Measurements from ENCODE around the gene KLHL13.

The KLHL13 gene

DNA sequence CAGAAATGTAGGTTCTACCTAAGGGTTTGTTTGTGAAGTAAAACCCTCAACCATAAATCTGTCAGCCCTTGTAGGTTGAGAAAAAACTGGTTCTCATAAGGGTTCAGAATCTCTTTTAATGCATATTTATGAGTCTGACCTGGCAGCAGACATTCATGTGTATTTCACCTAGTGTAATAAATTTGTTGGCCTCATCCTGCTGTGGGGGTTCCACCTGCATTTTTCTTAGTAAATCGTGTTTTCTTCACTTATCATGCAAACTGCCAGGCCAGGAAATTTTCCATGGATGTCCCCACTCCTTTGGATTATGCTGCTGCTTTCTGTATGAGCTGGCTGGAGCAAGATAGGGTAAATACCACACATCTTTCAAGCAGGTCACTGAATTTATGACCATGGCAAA lies 42.4 kb downstream of the KLHL13 start:
- no peaks in the 10 kb centered on the region for H3K9me3 ChIP-seq (ENCODE audit: control insufficient read depth, insufficient read depth, low read length)
- H3K79me2 ChIP-seq (ENCODE audit: control insufficient read depth, low read length): no peaks in the 10 kb centered on the region
- H3K4me1 ChIP-seq (ENCODE audit: control insufficient read depth, low read length): no peaks in the 10 kb centered on the region
- TF ChIP-seq, protein P1, sequence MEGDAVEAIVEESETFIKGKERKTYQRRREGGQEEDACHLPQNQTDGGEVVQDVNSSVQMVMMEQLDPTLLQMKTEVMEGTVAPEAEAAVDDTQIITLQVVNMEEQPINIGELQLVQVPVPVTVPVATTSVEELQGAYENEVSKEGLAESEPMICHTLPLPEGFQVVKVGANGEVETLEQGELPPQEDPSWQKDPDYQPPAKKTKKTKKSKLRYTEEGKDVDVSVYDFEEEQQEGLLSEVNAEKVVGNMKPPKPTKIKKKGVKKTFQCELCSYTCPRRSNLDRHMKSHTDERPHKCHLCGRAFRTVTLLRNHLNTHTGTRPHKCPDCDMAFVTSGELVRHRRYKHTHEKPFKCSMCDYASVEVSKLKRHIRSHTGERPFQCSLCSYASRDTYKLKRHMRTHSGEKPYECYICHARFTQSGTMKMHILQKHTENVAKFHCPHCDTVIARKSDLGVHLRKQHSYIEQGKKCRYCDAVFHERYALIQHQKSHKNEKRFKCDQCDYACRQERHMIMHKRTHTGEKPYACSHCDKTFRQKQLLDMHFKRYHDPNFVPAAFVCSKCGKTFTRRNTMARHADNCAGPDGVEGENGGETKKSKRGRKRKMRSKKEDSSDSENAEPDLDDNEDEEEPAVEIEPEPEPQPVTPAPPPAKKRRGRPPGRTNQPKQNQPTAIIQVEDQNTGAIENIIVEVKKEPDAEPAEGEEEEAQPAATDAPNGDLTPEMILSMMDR (IDR thresholded peaks at IDR 0.05; ENCODE audit: low read depth, low read length, poor library complexity, severe bottlenecking): no peak
- TF ChIP-seq EZH2phosphoT487 (IDR thresholded peaks at IDR 0.05; ENCODE audit: borderline replicate concordance, low read length): no peak
- no peak overlapping the region for H3K4me3 ChIP-seq (ENCODE audit: low read length)
- H3K4me2 ChIP-seq (ENCODE audit: low read length): no peak overlapping the region
- no peaks in the 10 kb centered on the region for H3K36me3 ChIP-seq (ENCODE audit: control insufficient read depth, low read length)
- no peaks in the 10 kb centered on the region for H3K27me3 ChIP-seq (ENCODE audit: control insufficient read depth, low read length)
- H3K9me2 ChIP-seq (replicated peaks; ENCODE audit: control insufficient read depth, low read length): no peaks in the 10 kb centered on the region
- H3K27ac ChIP-seq (ENCODE audit: low read depth, low read length): no peak overlapping the region
- H3F3A ChIP-seq (ENCODE audit: control insufficient read depth, insufficient read depth): no peaks in the 10 kb centered on the region
- no peaks in the 10 kb centered on the region for H4K20me1 ChIP-seq (ENCODE audit: control insufficient read depth, insufficient read depth, low read depth, low read length)

DNA sequence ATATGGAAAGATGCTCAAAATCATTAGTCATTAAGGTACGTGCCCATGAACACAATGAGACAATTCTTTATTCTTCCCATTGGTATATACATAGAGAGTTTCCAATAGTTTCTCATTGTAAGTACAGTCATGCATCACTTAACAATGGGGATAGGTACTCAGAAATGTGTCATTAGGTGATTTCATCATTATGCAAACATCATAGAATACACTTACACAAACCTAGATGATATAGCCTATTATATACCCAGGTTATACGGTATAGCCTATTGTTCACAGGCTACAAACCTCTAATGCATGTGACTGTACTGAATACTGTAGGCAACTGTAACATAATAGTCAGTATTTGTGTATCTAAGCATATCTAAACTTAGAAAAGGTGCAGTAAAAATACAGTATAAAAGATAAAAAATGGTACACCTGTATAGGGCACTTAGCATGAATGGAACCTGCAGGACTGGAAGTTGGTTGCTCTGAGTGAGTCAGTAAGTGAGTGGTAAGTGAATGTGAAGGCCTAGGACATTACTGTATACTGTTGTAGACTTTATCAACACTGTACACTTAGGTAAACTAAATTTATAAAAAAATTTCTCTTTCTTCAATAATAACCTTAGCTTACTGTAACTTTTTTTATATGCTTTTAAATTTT lies 49.6 kb downstream of the KLHL13 start:
- peaks cover 15% of the 10 kb centered on the region for H3K4me1 ChIP-seq (ENCODE audit: control insufficient read depth, low read length)
- no peaks in the 10 kb centered on the region for H4K20me1 ChIP-seq (ENCODE audit: control insufficient read depth, insufficient read depth, low read depth, low read length)
- no peaks in the 10 kb centered on the region for H3K79me2 ChIP-seq (ENCODE audit: control insufficient read depth, low read length)
- no peaks in the 10 kb centered on the region for H3K9me3 ChIP-seq (ENCODE audit: control insufficient read depth, insufficient read depth, low read length)
- no peak overlapping the region for H3K27ac ChIP-seq (ENCODE audit: low read depth, low read length)
- no peaks in the 10 kb centered on the region for H3K27me3 ChIP-seq (ENCODE audit: control insufficient read depth, low read length)
- H3K4me2 ChIP-seq (ENCODE audit: low read length): no peak overlapping the region
- no peaks in the 10 kb centered on the region for H3K36me3 ChIP-seq (ENCODE audit: control insufficient read depth, low read length)
- H3K9me2 ChIP-seq (replicated peaks; ENCODE audit: control insufficient read depth, low read length): no peaks in the 10 kb centered on the region
- TF ChIP-seq, protein P1 (IDR thresholded peaks at IDR 0.05; ENCODE audit: low read depth, low read length, poor library complexity, severe bottlenecking): no peak
- no peak for TF ChIP-seq EZH2phosphoT487 (IDR thresholded peaks at IDR 0.05; ENCODE audit: borderline replicate concordance, low read length)
- H3F3A ChIP-seq (ENCODE audit: control insufficient read depth, insufficient read depth): no peaks in the 10 kb centered on the region
- H3K4me3 ChIP-seq (ENCODE audit: low read length): no peak overlapping the region

DNA sequence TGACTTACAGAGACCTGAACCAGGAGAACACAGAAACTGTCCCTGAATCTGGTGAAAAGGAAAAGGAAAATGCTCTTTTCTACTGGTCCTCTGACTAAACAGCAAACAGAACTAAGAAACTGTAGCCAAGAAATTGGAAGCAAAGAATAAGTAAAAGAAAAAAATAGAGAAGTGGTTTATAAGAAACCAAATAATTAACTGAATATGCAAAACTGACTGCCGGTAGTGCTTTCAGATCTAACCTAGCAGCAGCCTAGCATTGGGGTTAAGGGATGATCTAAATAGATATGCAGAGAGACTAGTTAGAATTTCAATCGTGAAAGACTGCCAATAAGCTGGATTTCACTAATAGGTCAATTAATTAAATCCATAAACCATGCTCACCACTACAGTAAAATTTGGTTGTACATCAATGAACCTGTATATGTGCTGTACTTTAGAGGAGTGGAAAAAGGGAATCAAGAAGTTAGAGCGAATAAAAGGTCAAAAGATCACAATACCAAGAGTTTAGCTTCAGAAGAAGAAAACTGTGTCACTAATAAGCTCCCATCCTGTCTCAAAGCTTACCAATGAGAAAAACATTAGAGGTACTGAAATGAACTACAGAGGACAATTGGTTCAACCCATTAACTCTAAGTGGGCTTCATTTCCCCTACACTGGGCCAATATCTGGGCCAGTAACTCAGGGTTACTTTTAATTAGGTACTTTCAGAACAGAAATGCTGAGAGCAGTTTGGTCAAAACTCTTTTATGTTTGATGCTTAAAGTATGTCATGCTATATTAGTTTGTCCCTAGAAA lies 53.6 kb downstream of the KLHL13 start:
- H3K9me2 ChIP-seq (replicated peaks; ENCODE audit: control insufficient read depth, low read length): no peaks in the 10 kb centered on the region
- H3K79me2 ChIP-seq (ENCODE audit: control insufficient read depth, low read length): no peaks in the 10 kb centered on the region
- peak overlapping the region; percentile 18 for H3K27ac ChIP-seq (ENCODE audit: low read depth, low read length)
- H3K4me3 ChIP-seq (ENCODE audit: low read length): peak overlapping the region; percentile 28; the same call in 1 of the 2 replicates
- H3K36me3 ChIP-seq (ENCODE audit: control insufficient read depth, low read length): no peaks in the 10 kb centered on the region
- H3K4me2 ChIP-seq (ENCODE audit: low read length): peak overlapping the region; percentile 48
- no peaks in the 10 kb centered on the region for H4K20me1 ChIP-seq (ENCODE audit: control insufficient read depth, insufficient read depth, low read depth, low read length)
- H3K4me1 ChIP-seq (ENCODE audit: control insufficient read depth, low read length): peaks cover 29% of the 10 kb centered on the region
- H3F3A ChIP-seq (ENCODE audit: control insufficient read depth, insufficient read depth): no peaks in the 10 kb centered on the region
- H3K9me3 ChIP-seq (ENCODE audit: control insufficient read depth, insufficient read depth, low read length): no peaks in the 10 kb centered on the region
- no peak for TF ChIP-seq EZH2phosphoT487 (IDR thresholded peaks at IDR 0.05; ENCODE audit: borderline replicate concordance, low read length)
- TF ChIP-seq, protein P1 (IDR thresholded peaks at IDR 0.05; ENCODE audit: low read depth, low read length, poor library complexity, severe bottlenecking): no peak
- H3K27me3 ChIP-seq (ENCODE audit: control insufficient read depth, low read length): no peaks in the 10 kb centered on the region

Data from DOHH2 (cell line).